Endothelial cell of umbilical vein (primary cell): ENCODE results near the gene KCNIP3. TPM values are rescaled to one million over a fixed set of nuclear protein-coding genes. Genes with fewer than 3 reads are reported as not detected.

Source experiments
- BruUV-seq: library from RNA; stranded (reverse); fragments of 400-500 nt; replicated peaks from 2 replicates; lab custom pipeline; 2021; lab: Mats Ljungman, UMichigan
- CTCF ChIA-PET: fragments of 300-600, 350-600 bp; sonication (Branson Sonifier 250); formaldehyde crosslinking; loops from one replicate; lab custom pipeline; 2021; ENCODE audit warnings: antibody characterized with exemption, inconsistent platforms; lab: Charles Lee
- POLR2A ChIA-PET: fragments of 300-600, 350-600 bp; sonication (Branson Sonifier 250); formaldehyde crosslinking; loops from one replicate; lab custom pipeline; 2021; ENCODE audit warnings: antibody characterized with exemption, inconsistent platforms; lab: Charles Lee
- DNase-seq: peaks from one replicate; pipeline ENCODE4 v3.0.0-alpha.2; 2011; ENCODE audit warnings: low read depth, low spot score
- FAIRE-seq: peaks from 2 replicates; lab custom pipeline; 2011; peaks lifted over from hg19 to GRCh38; lab: Jason Lieb, UNC
- H2AFZ ChIP-seq: 2 replicates; pipeline ENCODE4 v1.6.0; 2012; ENCODE audit warnings: low read depth, low read length, control low read depth, inconsistent platforms
- H3K27ac ChIP-seq: 2 replicates; pipeline ENCODE4 v1.5.1; 2011; ENCODE audit warnings: low read depth, mild to moderate bottlenecking, control low read depth, low read length, moderate library complexity; ENCODE audit not compliant: insufficient read depth
- H3K27me3 ChIP-seq, 2 experiments: 2 replicates each; pipeline versions ENCODE4 v1.6.0 to v1.6.1; 2011; ENCODE audit warnings: low read length in 2 of 2, mixed read lengths in 1 of 2; ENCODE audit not compliant: control insufficient read depth in 2 of 2, insufficient read depth in 2 of 2
- H3K36me3 ChIP-seq, 2 experiments: 2 replicates in 1 of 2; 3 replicates in 1 of 2; pipeline ENCODE4 v1.5.1; 2011; ENCODE audit warnings: low read length in 2 of 2, mild to moderate bottlenecking in 1 of 2, moderate library complexity in 1 of 2; ENCODE audit not compliant: control insufficient read depth in 2 of 2, insufficient read depth in 2 of 2; ENCODE audit errors: extremely low read depth in 1 of 2
- H3K4me1 ChIP-seq: 3 replicates; pipeline ENCODE4 v1.5.1; 2011; ENCODE audit warnings: mild to moderate bottlenecking, low read length; ENCODE audit not compliant: control insufficient read depth, insufficient read depth; ENCODE audit errors: extremely low read depth
- H3K4me2 ChIP-seq: 2 replicates; pipeline ENCODE4 v1.6.1; 2011; ENCODE audit warnings: low read length, control low read depth, mixed read lengths; ENCODE audit not compliant: insufficient read depth
- H3K4me3 ChIP-seq, 3 experiments: fragments of 200-600 bp in 1 of 3; sonication (generic), shearing (Covaris generic) in 1 of 3; replicated peaks in 1 of 3; 2 replicates each; pipeline ENCODE4 v1.5.1; 2011 to 2016; ENCODE audit warnings: control low read depth in 3 of 3, low read length in 3 of 3, mild to moderate bottlenecking in 2 of 3, inconsistent platforms in 1 of 3, low read depth in 1 of 3, moderate library complexity in 1 of 3; ENCODE audit not compliant: insufficient read depth in 1 of 3
- H3K79me2 ChIP-seq: 2 replicates; pipeline ENCODE4 v1.6.0; 2012; ENCODE audit warnings: low read length, inconsistent platforms; ENCODE audit not compliant: control insufficient read depth, insufficient read depth
- H3K9ac ChIP-seq: replicated peaks from 2 replicates; pipeline ENCODE3; 2011; ENCODE audit warnings: low read length, control low read depth; ENCODE audit not compliant: insufficient read depth; ENCODE audit errors: extremely low read depth
- H3K9me1 ChIP-seq: replicated peaks from 3 replicates; pipeline ENCODE4 v1.6.0; 2011; ENCODE audit warnings: mild to moderate bottlenecking, low read length; ENCODE audit not compliant: control insufficient read depth, insufficient read depth; ENCODE audit errors: extremely low read depth
- H3K9me3 ChIP-seq: replicated peaks from 2 replicates; pipeline ENCODE4 v1.5.1; 2012; ENCODE audit warnings: low read length, inconsistent platforms; ENCODE audit not compliant: control insufficient read depth, insufficient read depth
- H4K20me1 ChIP-seq: replicated peaks from 2 replicates; pipeline ENCODE3; 2011; ENCODE audit warnings: mild to moderate bottlenecking, low read length; ENCODE audit not compliant: control insufficient read depth, insufficient read depth; ENCODE audit errors: extremely low read depth
- CTCF ChIP-seq, 2 donors: IDR thresholded peaks; 1 replicate in 1 of 2; 2 replicates in 1 of 2; pipeline ENCODE4 v1.5.1; 2011; ENCODE audit warnings: low read length in 2 of 2, mild to moderate bottlenecking in 2 of 2, moderate library complexity in 2 of 2, control low read depth in 1 of 2, inconsistent platforms in 1 of 2, low read depth in 1 of 2; ENCODE audit not compliant: insufficient read depth in 1 of 2; ENCODE audit errors: extremely low read depth in 1 of 2
- EZH2 ChIP-seq: IDR thresholded peaks from 2 replicates; pipeline ENCODE4 v1.6.1; 2012; ENCODE audit warnings: borderline replicate concordance, low read depth, mild to moderate bottlenecking, moderate library complexity, low read length, inconsistent platforms; ENCODE audit not compliant: severe bottlenecking
- FOS ChIP-seq: IDR thresholded peaks from 2 replicates; pipeline ENCODE4 v1.6.1; 2011; ENCODE audit warnings: mild to moderate bottlenecking, low read length, moderate library complexity, borderline replicate concordance; ENCODE audit not compliant: insufficient read depth
- GATA2 ChIP-seq: IDR thresholded peaks from 2 replicates; pipeline ENCODE4 v1.7.0; 2011; ENCODE audit warnings: low read depth, mild to moderate bottlenecking, moderate library complexity, mixed read lengths, low read length; ENCODE audit not compliant: insufficient read length, insufficient read depth
- JUN ChIP-seq: IDR thresholded peaks from 2 replicates; pipeline ENCODE4 v1.6.1; 2011; ENCODE audit warnings: borderline replicate concordance, low read depth; ENCODE audit not compliant: insufficient read length, insufficient read depth
- MYC ChIP-seq: IDR thresholded peaks from one replicate; pipeline ENCODE4 v1.6.1; 2011; ENCODE audit warnings: mild to moderate bottlenecking, low read depth, low read length
- POLR2A ChIP-seq: IDR thresholded peaks from 2 replicates; pipeline ENCODE4 v1.6.1; 2012; ENCODE audit warnings: low read depth, mild to moderate bottlenecking, control low read depth, low read length
- POLR2AphosphoS5 ChIP-seq: IDR thresholded peaks from 2 replicates; pipeline ENCODE4 v1.6.1; 2012; ENCODE audit warnings: low read depth, mild to moderate bottlenecking, control low read depth, low read length, moderate library complexity; ENCODE audit not compliant: insufficient read depth
- dilution Hi-C: fragments of 300-500 bp; cut with MboI; formaldehyde crosslinking; loops from one replicate; pipeline ENCODE4 v1.15.0; 2019; ENCODE audit warnings: low sequenced_read_pairs; ENCODE audit not compliant: extremely low pct_ligation_motif_present
- intact Hi-C: fragments of 100-400 bp; cut with micrococcal nuclease; formaldehyde crosslinking; loops from one replicate; pipeline ENCODE4 v1.10.0; 2022
- polyA plus RNA-seq, 4 experiments: library from polyadenylated mRNA; depleted of rRNA in 3 of 4; stranded (reverse) in 3 of 4; unstranded in 1 of 4; fragments of >200 nt; gene quantifications; 2 replicates each; pipeline versions ENCODE4 v1.2.1 to v1.2.3, GENCODE V29; 2011 to 2012; ENCODE audit warnings: missing spikeins in 1 of 4
- total RNA-seq: library from RNA; stranded (reverse); gene quantifications from 2 replicates; pipeline ENCODE4 v1.2.3, GENCODE V29; 2021
- TF ChIP-seq, protein P1 (sequence below): IDR thresholded peaks from 2 replicates; pipeline ENCODE4 v1.6.1; 2011; ENCODE audit not compliant: insufficient read depth, insufficient read length

Gene KCNIP3
- total and polyA plus RNA-seq, 2 donors (not counting 3 experiments of a cell fraction or from before 2014, with no cell fraction given) = 0.12 to 0.62 TPM

GRCh38 chr2:95374029-95374428, 76.9 kb downstream of the KCNIP3 start:
- H3K9me1 ChIP-seq = no peaks in the 10 kb centered on the region
- dilution Hi-C loops = no loop called here
- FAIRE-seq (no peak), DNase-seq (no peak)
- no peak overlapping the region for H2AFZ ChIP-seq
- H3K36me3 ChIP-seq = no peaks in the 10 kb centered on the region
- H3K79me2 ChIP-seq = no peaks in the 10 kb centered on the region
- CTCF ChIA-PET = interaction anchor here (0.8 to 1.2 kb wide), 2 partner anchors 15 to 28 kb away, joined by 3 read pairs; no protein-coding TSS in a partner anchor
- intact Hi-C loops = no loop called here
- no peaks in the 10 kb centered on the region for H4K20me1 ChIP-seq
- H3K9me3 ChIP-seq = no peaks in the 10 kb centered on the region
- H3K9ac ChIP-seq = no peak overlapping the region
- no peak for TF ChIP-seq MYC
- no peak for TF ChIP-seq CTCF (IDR thresholded peaks at IDR 0.05; ENCODE audit: extremely low read depth in 1 of 2, insufficient read depth in 1 of 2, low read depth in 1 of 2, low read length in 2 of 2)
- TF ChIP-seq POLR2AphosphoS5 = no peak
- no peak for TF ChIP-seq JUN
- no peak for TF ChIP-seq GATA2
- TF ChIP-seq FOS = no peak
- TF ChIP-seq POLR2A = no peak
- TF ChIP-seq, protein P1, sequence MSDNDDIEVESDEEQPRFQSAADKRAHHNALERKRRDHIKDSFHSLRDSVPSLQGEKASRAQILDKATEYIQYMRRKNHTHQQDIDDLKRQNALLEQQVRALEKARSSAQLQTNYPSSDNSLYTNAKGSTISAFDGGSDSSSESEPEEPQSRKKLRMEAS = no peak
- no peak for TF ChIP-seq EZH2
- no TSS peak for BruUV-seq
- H3K4me3 ChIP-seq = no peak overlapping the region
- peaks cover 0 to 2% of the 10 kb centered on the region in 2 experiments for H3K27me3 ChIP-seq
- H3K27ac ChIP-seq = no peak overlapping the region
- POLR2A ChIA-PET = no interaction called here
- no peak overlapping the region for H3K4me2 ChIP-seq
- H3K4me1 ChIP-seq = no peaks in the 10 kb centered on the region
